ENCODE data around the gene ITPRIP.
A peak's percentile ranks its signal among the peaks of the same experiment; 100 is the strongest.

GRCh38 chr10:104331208-104331838 is 6.9 kb downstream of the ITPRIP start:
- TF ChIP-seq CTCF (IDR thresholded peaks at IDR 0.05; ENCODE audit: low read depth, low read length, missing input control) (no peak), RAD21 (IDR thresholded peaks at IDR 0.05) (no peak), NR2F2 (IDR thresholded peaks at IDR 0.05) (peak; percentile 60), YY1 (IDR thresholded peaks at IDR 0.05) (no peak), FOXA2 (IDR thresholded peaks at IDR 0.05) (no peak), MAX (IDR thresholded peaks at IDR 0.05) (no peak), ZBTB33 (IDR thresholded peaks at IDR 0.05) (no peak)
